Stimulated activated CD8-positive, alpha-beta memory T cell treated with anti-CD3 and anti-CD28 coated beads, Interleukin-7, amount 100 ng/mL, for 24 hours (primary cell): ENCODE data around the gene PRR5.
A peak's percentile ranks its signal among the peaks of the same experiment; 100 is the strongest.

ENCODE experiments used
- DNase-seq: peaks from one replicate; pipeline ENCODE4 v3.0.0-alpha.2; 2020; ENCODE audit warnings: low read depth

Gene PRR5

DNA sequence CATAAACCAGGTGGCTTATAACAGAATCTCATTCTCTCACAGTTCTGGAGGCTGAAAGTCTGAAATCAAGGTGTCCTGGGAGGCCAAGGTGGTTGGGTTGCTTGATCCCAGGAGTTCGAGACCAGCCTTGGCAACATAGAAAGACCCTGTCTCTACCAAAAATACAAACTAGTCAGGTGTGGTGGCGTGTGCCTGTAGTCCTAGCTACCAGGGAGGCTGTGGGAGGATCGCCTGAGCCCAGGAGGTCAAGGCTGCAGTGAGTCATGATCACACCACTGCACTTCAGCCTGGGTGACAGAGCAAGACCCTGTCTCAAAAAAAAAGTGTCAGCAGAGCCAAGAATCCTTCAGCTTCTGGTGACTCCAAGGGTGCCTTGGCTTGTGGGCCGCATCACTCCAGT lies 8.9 kb upstream of the PRR5 start:
- DNase-seq: no peak

GRCh38 chr22:44693756-44694155 lies 8.2 kb upstream of the PRR5 start:
- DNase-seq: no peak

GRCh38 chr22:44697423-44698141 lies 4.4 kb upstream of the PRR5 start:
- DNase-seq: peak; percentile 77

DNA sequence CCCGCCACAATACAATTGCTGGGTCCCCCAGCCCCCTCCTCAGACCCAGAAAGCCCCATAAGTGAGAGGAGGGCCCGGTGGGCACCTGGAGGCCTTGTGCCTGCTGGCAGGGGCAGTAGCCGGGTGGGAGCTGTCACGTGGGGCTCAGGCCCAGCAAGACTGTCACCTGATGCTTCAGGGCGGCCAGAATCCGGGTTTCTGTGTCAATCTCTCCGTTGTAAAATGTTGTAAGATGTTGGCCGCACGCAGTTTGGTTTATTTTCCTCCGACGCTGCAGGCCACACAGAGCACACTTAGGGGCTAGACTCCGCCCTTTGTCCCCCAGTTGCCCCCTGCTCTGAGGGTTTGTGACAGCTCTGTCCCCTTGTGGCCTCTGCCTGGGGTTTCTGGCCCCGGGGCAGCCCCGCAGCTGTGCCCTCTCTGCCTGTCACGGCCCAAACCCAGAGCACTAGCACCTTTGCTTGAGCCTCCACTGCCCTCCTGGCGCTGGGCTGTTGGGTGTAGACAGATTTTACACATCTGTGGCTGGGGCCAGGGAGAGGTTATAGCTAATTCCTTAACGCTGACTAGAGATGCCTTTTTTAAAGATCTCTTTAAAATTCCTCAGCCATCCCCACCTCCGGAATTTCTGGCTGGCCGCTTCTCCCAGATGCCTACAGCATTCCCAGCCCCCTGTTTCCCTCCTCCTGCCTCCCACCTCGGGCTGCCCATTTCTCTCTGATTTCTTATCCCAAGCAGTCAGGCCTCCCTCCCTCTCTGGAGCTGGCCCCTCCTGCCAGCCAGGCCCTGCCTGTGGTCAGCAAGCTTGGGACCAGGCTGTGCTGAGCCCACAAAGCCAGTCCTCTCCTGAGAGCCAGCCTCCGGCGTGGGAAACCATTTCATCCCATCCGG lies 3.2 kb upstream of the PRR5 start:
- no peak for DNase-seq

GRCh38 chr22:44700456-44700855 lies 1.5 kb upstream of the PRR5 start:
- DNase-seq: no peak

DNA sequence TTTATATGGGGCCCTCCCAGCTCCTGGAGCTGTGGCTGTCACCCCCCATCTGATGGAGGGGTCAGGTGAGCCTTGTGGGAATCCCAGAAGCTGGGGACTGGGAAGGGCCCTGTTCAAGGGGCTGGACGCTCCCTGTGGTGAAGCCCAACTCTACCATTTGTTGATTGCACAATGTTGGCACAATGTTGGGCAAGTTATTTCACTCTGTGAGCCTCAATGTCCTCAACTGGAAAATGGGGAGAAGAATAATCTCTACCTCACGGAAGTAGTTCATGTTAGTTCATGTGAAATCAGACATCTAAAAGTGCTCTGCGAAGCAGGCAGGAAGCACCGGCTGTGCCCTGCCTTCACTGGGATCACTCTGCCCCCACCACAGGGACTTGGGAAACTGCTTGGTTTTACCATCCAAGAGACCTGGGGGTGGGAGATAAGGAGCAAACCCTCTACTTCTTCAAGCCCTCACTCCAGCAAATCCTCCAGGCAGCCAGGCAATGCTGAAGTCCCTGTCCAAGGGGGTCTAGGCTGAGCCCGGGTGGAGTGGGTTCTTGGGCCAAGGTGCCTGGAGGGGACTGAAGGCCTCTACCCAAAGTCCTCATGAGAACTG lies 715 bp upstream of the PRR5 start:
- no peak for DNase-seq

DNA sequence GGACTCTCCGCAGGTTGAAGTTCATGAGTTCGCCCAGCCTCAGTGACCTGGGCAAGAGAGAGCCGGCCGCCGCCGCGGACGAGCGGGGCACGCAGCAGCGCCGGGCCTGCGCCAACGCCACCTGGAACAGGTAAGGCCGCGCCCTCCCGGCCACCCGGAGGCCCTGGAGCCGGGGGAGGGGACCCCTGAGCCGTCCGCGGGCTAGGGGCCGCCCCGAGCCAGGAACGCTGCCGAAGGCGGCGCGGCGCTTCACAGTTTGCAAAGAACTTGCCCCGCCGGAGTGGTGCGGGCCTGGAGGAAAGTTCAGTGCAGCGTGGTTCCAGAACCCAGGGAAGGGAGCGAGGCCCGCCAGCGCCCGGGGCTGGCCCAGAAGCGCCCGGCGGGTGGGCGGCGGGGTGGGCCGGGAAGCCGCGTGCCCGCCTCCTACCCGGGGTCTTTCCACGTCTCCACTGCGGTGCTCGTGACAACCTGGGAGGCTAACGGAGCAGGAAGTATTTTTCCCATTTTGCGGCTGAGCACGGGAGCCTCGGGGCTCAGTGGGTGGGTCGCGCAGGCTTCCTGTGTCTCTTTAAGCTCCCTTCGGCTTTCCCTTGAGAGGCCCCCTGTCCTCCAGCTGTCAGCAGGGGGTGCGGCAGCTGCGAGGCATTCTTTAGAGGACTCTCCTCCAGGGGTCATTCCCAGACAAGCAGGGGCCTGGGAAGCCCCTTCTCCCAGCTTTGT lies 635 bp downstream of the PRR5 start:
- DNase-seq: no peak

DNA sequence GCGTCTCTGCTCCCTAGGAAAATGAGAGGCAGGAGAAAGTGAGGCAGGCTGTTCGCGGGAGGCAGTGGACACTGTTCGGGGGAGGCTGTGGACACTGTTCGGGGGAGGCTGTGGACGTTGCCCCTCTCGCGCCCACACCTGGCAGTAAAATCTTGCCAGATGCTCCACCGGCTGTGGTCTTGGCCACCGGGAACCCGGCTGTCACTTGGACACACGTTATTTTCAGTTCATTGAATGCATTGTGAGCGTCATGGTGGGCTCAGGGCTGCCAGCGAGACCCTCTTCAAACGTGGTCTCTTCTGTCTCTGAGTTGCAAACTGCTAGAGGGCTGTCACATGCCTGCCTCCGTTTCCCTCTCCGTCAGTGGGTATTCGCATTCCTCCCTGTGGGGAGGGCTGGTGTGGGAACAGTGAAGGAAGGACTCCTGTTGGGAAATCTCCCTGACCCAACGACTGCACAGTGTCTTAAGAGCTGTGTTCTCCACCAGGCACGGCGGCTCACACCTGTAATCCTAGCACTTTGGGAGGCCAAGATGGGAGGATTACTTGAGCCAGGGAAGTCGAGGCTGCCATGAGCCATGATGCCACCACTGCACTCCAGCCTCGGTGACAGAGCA lies 1.4 kb downstream of the PRR5 start:
- no peak for DNase-seq

- no peak for DNase-seq
Observed at GRCh38 chr22:44704159-44705021, 2.4 kb downstream of the PRR5 start.

DNA sequence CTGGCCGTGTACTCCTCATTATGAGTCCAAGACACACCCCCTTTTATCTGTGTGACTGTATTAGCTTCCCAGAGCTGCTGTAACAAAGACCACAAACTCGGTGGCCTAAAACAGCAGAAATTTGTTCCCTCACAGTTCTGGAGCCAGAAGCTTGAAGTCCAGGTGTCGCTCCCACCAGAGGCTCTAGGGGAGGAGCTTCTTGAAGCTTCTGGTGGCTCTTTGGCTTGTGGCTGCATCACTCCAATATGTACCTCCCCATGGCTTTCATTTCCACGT lies 3.0 kb downstream of the PRR5 start:
- no peak for DNase-seq

DNA sequence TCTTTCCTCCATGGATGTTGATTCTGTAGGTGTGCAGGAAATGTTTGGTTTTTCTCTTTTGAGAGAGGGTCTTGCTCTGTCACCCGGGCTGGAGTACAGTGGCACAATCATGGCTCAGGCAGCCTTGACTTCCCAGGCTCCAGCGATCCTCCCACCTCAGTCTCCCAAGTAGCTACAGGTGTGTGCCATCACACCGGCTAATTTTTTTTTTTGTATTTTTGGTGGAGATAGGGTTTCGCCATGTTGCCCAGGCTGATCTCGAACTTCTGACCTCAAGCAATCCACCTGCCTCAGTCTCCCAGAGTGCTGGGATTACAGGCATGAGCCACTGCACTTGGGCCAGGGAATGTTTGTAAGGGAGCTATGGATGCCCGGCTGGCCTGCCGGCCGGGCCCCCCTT lies 4.5 kb downstream of the PRR5 start:
- DNase-seq: no peak

DNA sequence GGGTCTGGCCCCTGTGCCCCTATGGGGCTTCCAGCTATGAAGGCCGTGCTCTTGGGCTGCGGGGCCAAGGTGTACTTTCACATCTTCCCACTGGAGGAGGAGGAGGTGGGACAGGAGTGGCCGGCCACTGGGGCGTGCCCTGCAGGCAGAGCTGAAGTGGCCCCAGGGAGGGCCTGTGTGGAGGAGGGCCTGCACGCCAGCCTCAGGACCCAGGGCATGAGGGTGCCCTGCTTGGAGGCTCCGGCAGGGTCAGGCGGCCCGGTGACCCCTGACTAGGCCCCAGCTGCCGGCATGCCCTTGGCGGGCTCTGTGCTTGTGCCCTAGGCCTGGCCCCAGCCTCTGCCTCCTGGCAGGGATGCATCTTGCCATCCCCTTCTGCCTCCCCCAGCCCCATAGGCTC lies 5.2 kb downstream of the PRR5 start:
- DNase-seq: no peak

GRCh38 chr22:44707752-44708151 lies 5.7 kb downstream of the PRR5 start:
- no peak for DNase-seq

DNA sequence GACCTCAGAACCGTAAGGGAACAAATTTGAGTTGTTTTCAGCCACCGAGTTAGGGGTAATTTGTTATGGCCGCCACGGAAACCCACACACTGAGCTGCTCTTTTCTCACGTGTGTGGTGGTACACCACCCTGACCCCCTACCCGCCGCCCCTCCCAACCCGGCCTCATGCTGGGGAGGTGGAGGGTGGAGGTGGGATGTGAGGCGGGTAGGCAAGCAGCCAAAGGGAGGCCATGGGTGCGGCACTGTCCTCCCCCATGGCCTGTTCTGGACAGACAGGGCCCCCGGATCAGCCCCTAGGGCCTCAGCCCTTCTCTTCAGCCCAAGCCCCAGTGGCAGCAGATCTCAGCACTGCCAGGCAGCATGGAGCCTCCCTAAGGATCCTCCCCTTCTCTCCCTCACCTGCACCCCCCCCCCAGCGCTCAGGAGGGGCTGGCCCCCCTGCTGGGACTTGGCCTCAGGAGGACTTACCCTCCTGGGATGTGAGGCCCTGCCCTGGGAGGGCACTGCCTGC lies 7.9 kb downstream of the PRR5 start:
- no peak for DNase-seq

- DNase-seq: no peak
Observed at GRCh38 chr22:44710474-44711240, 8.7 kb downstream of the PRR5 start.

DNA sequence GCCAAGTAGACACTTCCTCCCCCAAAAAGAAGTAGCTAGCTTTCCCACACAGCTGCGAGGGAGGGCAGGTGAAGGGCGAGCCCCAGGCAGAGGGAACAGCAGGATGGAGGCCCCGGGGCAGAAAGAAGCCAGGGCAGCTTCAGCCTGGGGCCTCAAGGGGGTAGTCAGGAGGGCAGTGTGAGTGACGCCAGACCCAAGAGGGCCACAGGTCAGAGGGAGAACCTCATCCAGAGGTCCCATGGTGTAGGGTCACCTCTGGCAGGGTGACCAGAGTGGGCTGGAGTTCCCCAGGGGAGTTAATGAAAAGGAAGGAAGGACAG lies 9.2 kb downstream of the PRR5 start:
- DNase-seq: no peak

DNA sequence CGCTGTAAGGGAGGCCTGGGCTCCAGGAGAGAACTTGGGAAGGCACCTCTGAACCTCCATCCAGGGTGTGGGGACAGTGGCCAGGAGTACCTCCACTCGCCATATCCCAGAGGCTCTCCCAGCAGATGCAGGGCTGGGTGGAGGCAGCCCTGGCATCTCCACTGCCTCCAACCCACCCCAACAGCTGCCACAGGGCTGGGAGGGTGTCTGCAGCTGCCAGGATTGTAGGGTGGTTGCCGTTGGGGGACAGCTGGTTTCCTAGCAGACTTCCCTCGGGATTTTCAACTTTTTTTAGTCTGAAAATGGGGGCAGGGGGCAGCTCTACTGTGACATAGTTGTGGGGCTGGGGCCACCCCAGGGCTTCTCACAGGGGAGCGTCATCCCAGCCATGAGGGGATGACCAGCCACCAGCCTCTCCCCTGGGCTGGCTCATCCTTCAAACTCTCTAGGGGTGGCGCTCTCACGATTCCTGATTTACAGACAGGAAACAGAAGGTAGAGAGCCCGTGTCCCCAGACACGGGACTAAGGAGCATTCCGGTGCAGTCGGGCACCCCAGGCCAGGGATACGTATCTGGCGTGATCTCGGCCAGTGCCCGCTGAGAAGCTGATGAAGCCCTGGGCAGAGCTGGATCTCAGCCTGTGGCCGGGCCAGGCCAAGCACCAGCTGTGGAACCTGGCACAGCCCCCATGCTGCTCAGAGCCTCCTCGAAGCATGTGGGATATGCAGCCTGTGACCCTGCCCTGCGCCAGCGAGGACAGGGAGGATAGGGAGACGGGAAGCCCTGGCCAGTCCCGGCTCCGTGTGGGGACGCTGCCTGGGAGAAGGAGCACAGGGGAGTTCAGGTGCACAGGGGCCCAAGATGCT lies 9.9 kb downstream of the PRR5 start:
- no peak for DNase-seq

DNA sequence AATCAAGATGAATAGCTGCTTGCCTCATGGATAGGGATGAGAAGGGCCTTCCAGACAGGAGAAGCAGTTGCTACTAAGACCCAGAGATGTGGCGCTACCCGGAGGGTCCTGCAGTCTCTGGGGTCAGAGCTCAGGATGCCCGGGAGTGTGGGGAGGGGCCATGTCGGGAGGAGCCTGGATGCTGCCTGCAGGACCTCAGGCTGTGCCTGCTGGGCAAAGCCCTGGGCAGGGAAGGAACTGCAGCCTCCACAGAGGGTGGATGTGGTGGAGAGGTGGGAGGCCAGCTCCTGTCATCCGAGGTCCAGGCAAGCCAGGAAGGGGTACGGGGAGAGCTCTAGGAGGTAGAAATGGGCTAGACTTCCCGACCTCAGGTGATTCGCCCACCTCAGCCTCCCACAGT lies 11.0 kb downstream of the PRR5 start:
- DNase-seq: no peak

DNA sequence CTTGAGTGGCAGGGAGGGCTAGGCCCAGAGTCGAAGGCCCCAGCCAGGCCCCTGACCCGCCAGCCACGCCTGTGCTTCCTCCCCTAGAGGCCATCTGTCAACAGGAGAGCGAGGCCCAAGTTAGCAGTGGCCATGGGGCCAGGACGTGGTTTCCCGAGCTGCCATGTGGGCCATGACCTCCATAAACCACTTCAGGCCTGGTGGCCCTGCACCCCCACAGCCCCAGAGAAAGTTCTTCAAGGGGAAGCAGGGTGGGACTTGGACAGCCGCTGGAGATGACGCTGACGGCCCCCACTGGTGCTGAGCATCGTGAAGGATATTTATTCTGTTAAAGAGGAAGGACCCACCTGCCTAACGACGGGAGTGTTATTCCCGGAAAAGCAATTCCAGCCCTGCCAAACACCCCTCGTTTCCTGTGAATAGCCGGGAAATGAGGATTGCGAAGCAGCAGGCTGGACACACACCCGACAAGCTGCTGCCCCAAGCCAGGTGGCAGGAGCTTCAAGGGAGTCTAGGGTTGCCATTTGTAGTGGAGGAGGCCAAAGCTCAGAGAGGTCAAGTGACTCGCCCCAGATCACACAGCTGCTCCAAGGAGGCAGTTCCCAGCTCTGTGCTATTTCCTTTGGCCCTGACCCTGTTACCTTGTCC lies 12.8 kb downstream of the PRR5 start:
- no peak for DNase-seq
